Measurements from ENCODE around the gene OR2V2.
"Not testable (repeated sequence)": the region's sequence is repeated elsewhere in the genome, so short reads cannot be mapped to it uniquely, and the experiment has no call there.

The OR2V2 gene

GRCh38 chr5:181146927-181147636 lies at the start of gene OR2V2:
Gene OR2V2 (plus strand): TSS chr5:181147586. CDS start chr5:181154943, 7,357 bp downstream.
- DNase-seq = not testable (repeated sequence)

- DNase-seq = not testable (repeated sequence)
Measured at GRCh38 chr5:181097759-181098491, 49.5 kb upstream of the OR2V2 start.

- no peak for DNase-seq
Measured at GRCh38 chr5:181098762-181099601, 48.4 kb upstream of the OR2V2 start.

GRCh38 chr5:181099602-181100086 lies 47.7 kb upstream of the OR2V2 start:
- no peak for DNase-seq

- DNase-seq = no peak
Measured at GRCh38 chr5:181100121-181100875, 47.1 kb upstream of the OR2V2 start.

- DNase-seq = not testable (repeated sequence)
Measured at GRCh38 chr5:181101030-181101641, 46.2 kb upstream of the OR2V2 start.

GRCh38 chr5:181101930-181102674 lies 45.3 kb upstream of the OR2V2 start:
- DNase-seq = not testable (repeated sequence)

GRCh38 chr5:181104259-181104568 lies 43.2 kb upstream of the OR2V2 start:
- DNase-seq = not testable (repeated sequence)

GRCh38 chr5:181104606-181105390 lies 42.6 kb upstream of the OR2V2 start:
- DNase-seq = not testable (repeated sequence)

- DNase-seq = no peak
Measured at GRCh38 chr5:181105391-181106025, 41.9 kb upstream of the OR2V2 start.

GRCh38 chr5:181107699-181108098 lies 39.7 kb upstream of the OR2V2 start:
- no peak for DNase-seq

- DNase-seq = no peak
Measured at GRCh38 chr5:181108578-181109165, 38.7 kb upstream of the OR2V2 start.

- DNase-seq = no peak
Measured at GRCh38 chr5:181109489-181110013, 37.8 kb upstream of the OR2V2 start.

GRCh38 chr5:181111010-181111409 lies 36.4 kb upstream of the OR2V2 start:
- DNase-seq = no peak

GRCh38 chr5:181112476-181112875 lies 34.9 kb upstream of the OR2V2 start:
- no peak for DNase-seq

GRCh38 chr5:181113572-181113971 lies 33.8 kb upstream of the OR2V2 start:
- DNase-seq = not testable (repeated sequence)

GRCh38 chr5:181114284-181114843 lies 33.0 kb upstream of the OR2V2 start:
- no peak for DNase-seq

GRCh38 chr5:181114844-181115778 lies 32.3 kb upstream of the OR2V2 start:
- DNase-seq = no peak

Data from 8988T (cell line).